Measurements from ENCODE around the gene AFMID.
"Not testable (repeated sequence)": the region's sequence is repeated elsewhere in the genome, so short reads cannot be mapped to it uniquely, and the experiment has no call there.

The AFMID gene

DNA sequence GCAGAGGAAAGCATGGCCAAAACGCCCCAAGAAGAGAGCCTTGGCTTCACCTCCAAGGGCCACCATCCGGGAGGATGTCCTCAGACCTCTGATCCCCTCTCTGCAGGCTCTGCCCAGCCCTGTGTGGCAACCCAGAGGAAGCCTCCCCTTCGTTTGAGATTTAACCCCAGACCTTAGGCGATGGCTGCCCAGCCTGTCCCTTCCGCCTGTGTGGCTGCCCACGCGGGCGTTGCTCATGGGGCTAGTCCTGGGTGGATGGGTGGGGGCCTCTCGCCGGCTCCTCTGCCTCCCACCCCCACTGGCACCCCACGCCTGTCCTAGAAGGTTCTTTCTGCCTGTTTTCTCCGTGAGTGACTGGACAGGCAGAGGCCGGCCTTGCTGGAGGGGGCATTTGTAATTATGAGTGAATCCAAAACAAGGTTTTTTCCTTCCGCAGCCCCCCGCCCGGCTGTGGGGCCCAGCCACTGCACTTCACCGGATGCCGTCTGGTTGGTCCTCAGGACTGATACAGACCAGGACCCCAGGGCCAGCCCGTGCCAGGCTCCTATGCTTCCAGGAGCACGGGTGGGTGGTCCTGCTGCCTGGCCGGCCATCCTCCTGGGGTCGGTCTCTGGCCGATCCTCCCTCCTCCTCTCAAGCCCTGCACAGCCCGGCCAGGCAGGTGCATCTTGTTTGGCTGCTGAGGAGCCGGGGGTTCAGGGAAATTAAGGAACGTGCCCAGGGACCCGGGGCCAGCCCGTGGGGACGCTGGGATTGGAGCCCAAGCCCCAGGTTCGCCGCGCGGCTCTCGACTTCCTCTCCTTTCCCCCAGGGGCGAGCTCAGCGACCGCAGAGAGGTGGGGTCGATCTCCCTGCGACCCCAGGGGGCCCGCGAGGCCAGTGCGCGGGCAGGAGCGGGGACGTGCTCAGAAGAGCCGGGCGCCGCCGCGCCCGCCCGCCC is 44.1 kb downstream of the AFMID start, which contains the start of gene TMEM235:
TSS of gene TMEM235 (plus strand) at position 636 of the 940 bp plus-strand sequence. CDS start 393 bp downstream, outside the sequence.
- peaks cover 0 to 49% of the 10 kb centered on the region in 2 donors for H3K27me3 ChIP-seq
- peaks cover 0 to 8% (median 2%) of the 10 kb centered on the region in 4 donors for H3K4me1 ChIP-seq
- TF ChIP-seq, protein P1, sequence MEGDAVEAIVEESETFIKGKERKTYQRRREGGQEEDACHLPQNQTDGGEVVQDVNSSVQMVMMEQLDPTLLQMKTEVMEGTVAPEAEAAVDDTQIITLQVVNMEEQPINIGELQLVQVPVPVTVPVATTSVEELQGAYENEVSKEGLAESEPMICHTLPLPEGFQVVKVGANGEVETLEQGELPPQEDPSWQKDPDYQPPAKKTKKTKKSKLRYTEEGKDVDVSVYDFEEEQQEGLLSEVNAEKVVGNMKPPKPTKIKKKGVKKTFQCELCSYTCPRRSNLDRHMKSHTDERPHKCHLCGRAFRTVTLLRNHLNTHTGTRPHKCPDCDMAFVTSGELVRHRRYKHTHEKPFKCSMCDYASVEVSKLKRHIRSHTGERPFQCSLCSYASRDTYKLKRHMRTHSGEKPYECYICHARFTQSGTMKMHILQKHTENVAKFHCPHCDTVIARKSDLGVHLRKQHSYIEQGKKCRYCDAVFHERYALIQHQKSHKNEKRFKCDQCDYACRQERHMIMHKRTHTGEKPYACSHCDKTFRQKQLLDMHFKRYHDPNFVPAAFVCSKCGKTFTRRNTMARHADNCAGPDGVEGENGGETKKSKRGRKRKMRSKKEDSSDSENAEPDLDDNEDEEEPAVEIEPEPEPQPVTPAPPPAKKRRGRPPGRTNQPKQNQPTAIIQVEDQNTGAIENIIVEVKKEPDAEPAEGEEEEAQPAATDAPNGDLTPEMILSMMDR (IDR thresholded peaks at IDR 0.05): no peak
- intact Hi-C loops (cut with DNase I; ENCODE audit: low total_unique reads): no loop called here
- DNase-seq: no peak
- no peaks in the 10 kb centered on the region for H3K36me3 ChIP-seq
- H3K4me3 ChIP-seq: no peak within 1 kb of the TSS
- H3K27ac ChIP-seq: no peak within 1 kb of the TSS
- H3K9me3 ChIP-seq: no peaks in the 10 kb centered on the region

DNA sequence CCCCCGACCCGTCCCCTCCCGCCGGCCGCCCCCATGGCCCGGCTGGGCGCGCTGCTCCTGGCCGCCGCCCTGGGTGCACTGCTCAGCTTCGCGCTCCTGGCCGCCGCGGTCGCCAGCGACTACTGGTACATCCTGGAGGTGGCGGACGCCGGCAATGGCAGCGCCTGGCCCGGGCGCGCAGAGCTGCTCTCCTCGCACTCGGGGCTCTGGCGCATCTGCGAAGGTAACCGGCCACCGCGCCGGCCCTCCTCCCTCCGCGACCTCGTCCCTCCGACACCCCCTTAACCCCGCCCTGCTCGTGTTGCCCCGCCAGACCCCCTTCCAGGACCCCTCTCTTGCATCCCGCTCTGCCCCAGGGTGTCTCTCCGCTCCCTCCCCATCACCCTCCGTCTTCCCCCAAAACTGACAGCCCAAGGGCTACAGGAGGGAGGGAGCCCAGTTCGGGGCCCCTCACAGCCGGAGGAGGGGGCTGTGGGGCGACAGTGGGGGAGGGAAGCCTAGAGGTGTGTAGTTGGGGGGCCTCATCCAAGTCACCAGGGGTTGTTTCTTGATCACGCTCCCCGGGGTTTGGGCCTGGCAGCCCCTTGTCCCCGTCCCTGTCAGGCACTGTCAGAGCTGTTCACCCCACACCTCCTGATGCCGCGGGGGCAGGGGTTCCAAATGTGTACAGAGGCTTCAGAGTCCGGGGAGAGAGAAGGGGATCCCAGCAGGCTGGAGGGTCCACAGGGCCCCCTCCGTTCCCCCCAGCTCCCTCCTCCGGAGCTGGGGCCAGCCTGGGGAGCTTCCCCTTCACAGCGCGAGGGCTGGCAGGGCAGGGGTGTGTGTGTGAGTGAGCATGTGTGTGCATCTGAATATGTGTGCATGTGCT is 45.1 kb downstream of the AFMID start:
- DNase-seq: no peak
- intact Hi-C loops (cut with DNase I; ENCODE audit: low total_unique reads): no loop called here
- Histone ChIP-seq H3K27ac (no peak overlapping the region), H3K27me3 (peaks cover 0 to 49% of the 10 kb centered on the region in 2 donors), H3K4me1 (peaks cover 0 to 8% (median 2%) of the 10 kb centered on the region in 4 donors), H3K4me3 (no peak overlapping the region), H3K36me3 (no peaks in the 10 kb centered on the region), H3K9me3 (no peaks in the 10 kb centered on the region)
- TF ChIP-seq, protein P1 (IDR thresholded peaks at IDR 0.05): no peak

GRCh38 chr17:78232859-78233173 is 45.7 kb downstream of the AFMID start:
- Histone ChIP-seq H3K9me3 (no peaks in the 10 kb centered on the region), H3K27ac (no peak overlapping the region), H3K4me3 (no peak overlapping the region), H3K27me3 (peaks cover 0 to 49% of the 10 kb centered on the region in 2 donors), H3K36me3 (no peaks in the 10 kb centered on the region), H3K4me1 (peaks cover 0 to 8% (median 2%) of the 10 kb centered on the region in 4 donors)
- intact Hi-C loops (cut with DNase I; ENCODE audit: low total_unique reads): no loop called here
- TF ChIP-seq, protein P1 (IDR thresholded peaks at IDR 0.05): no peak
- no peak for DNase-seq

- TF ChIP-seq, protein P1 (IDR thresholded peaks at IDR 0.05): no peak
- Histone ChIP-seq H3K4me3 (no peak overlapping the region), H3K36me3 (no peaks in the 10 kb centered on the region), H3K9me3 (no peaks in the 10 kb centered on the region), H3K27me3 (peaks cover 0 to 49% of the 10 kb centered on the region in 2 donors), H3K4me1 (peaks cover 0 to 8% (median 2%) of the 10 kb centered on the region in 4 donors), H3K27ac (no peak overlapping the region)
- intact Hi-C loops (cut with DNase I; ENCODE audit: low total_unique reads): no loop called here
- no peak for DNase-seq
Observed at GRCh38 chr17:78233678-78234077, 46.5 kb downstream of the AFMID start.

DNA sequence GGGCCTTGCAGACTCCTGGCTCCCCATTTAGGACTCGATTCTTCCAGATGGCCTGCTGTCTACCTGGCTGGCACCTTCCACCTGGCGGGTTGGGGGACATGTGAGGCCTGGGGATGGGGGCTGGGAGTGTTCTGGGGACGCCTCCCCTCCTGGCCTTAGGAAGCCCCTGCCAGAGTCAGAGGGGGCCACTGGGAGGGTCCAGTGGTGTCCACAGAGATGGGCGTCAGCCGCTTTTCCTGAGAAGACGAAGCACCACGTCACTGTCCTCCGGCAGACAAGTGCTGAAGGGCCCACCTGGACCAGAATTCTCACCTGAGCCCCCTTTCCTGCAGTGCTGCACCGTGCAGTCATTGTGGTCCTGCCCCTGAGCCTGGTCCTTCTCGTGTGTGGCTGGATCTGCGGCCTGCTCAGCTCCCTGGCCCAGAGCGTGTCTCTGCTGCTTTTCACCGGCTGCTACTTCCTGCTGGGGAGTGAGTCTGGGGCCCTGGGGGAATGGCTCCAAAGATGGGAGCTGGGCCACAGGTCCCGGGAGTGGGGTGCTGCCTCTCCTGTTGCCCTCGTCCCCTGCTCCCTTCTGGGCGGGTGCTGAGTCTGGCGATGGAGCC is 47.2 kb downstream of the AFMID start:
- H3K4me3 ChIP-seq: no peak overlapping the region
- DNase-seq: no peak
- H3K36me3 ChIP-seq: no peaks in the 10 kb centered on the region
- H3K27me3 ChIP-seq: peaks cover 0 to 49% of the 10 kb centered on the region in 2 donors
- no peaks in the 10 kb centered on the region for H3K9me3 ChIP-seq
- peaks cover 0 to 8% (median 2%) of the 10 kb centered on the region in 4 donors for H3K4me1 ChIP-seq
- intact Hi-C loops (cut with DNase I; ENCODE audit: low total_unique reads): no loop called here
- TF ChIP-seq, protein P1 (IDR thresholded peaks at IDR 0.05): no peak
- H3K27ac ChIP-seq: no peak overlapping the region

DNA sequence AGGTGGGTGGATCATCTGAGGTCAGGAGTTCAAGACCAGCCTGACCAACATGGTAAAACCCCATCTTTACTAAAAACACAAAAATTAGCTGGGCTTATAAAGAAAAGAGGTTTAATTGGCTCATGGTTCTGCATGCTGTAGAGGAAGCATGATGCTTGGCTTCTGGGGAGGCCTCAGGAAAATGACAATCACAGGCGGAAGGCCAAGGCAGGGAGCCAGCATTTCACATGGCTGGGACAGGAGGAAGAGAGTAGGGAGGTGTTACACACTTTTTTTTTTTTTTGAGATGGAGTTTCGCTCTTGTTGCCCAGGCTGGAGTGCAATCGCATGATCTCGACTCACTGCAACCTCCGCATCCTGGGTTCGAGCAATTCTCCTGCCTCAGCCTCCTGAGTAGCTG is 47.9 kb downstream of the AFMID start:
- H3K36me3 ChIP-seq; H3K4me3 ChIP-seq; H3K27ac ChIP-seq; intact Hi-C loops (cut with DNase I; ENCODE audit: low total_unique reads); H3K9me3 ChIP-seq; H3K4me1 ChIP-seq; DNase-seq: not testable (repeated sequence)
- peaks cover 0 to 47% of the 10 kb centered on the region in 2 donors for H3K27me3 ChIP-seq

Measured in tibial artery (tissue), 4 donors.